Stimulated activated naive CD8-positive, alpha-beta T cell treated with anti-CD3 and anti-CD28 coated beads, Interleukin-15, Interleukin-2, amounts not matched to agents 100 ng/mL and 50 ng/mL, for 24 hours (primary cell): Measurements from ENCODE around the gene MTX1.
"Not testable (repeated sequence)": the region's sequence is repeated elsewhere in the genome, so short reads cannot be mapped to it uniquely, and the experiment has no call there.

ENCODE experiments used
- H3K27ac Mint-ChIP-seq: one replicate; pipeline ENCODE4 v1.8.0; 2021; ENCODE audit warnings: mild to moderate bottlenecking, mixed read lengths
- H3K27me3 Mint-ChIP-seq: one replicate; pipeline ENCODE4 v1.8.0; 2021; ENCODE audit warnings: mixed read lengths
- H3K36me3 Mint-ChIP-seq: one replicate; pipeline ENCODE4 v1.8.0; 2021; ENCODE audit warnings: low read depth, mixed read lengths
- H3K4me1 Mint-ChIP-seq: one replicate; pipeline ENCODE4 v1.8.0; 2021; ENCODE audit warnings: low read depth, mixed read lengths
- H3K4me3 Mint-ChIP-seq: one replicate; pipeline ENCODE4 v1.8.0; 2021; ENCODE audit warnings: mild to moderate bottlenecking, mixed read lengths
- H3K9me3 Mint-ChIP-seq: one replicate; pipeline ENCODE4 v1.8.0; 2021; ENCODE audit warnings: mixed read lengths

The MTX1 gene

DNA sequence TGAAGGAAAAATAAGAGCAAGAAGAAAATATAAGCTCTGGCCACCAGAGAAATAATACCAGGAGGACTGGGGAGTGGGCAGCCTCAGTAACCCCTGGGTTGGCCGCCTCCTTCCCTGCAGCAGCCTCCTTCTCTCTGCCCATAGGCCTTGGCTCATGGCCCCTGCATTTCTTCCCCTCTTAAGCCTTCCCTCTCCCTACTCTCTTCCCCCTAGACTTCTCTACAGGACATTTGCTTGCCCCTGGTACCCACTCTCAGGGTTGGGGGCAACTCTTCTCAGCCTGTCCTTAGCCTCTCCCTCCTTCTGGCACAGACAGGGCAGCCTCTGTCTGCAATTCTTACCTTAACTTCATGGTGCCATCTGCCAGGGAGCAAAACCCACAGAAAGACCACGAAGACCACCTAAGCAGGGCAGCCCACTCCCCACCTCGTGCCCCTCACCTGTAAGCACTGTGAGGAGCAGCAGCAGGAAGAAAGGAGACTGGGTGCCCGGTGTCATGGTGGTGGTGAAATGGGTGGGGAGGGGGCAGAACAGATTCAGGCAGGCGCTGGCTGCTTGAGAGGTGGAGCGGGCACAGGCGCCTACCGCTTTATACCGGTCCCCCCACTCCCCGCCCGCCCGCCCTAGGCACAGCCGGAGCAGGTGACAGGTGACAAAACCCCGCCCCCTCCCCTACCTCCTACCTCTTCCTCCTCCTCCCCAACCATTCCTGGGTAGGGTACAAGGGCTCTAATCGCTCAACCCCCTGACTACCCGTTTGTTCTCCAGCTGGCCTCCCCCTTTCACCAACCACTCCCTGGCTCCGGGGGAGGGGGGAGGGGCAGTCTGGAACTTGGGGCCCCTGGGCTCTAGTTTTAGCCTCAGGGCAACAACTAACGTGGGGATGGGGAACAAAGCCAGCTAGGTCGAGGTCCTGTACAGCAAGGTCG, 15.9 kb upstream of the MTX1 start:
- Mint-ChIP-seq H3K27ac (peak overlapping the region; percentile 96), H3K4me1 (peaks cover 43% of the 10 kb centered on the region), H3K36me3 (peaks cover 8% of the 10 kb centered on the region), H3K4me3 (peak overlapping the region; percentile 88), H3K27me3 (no peaks in the 10 kb centered on the region), H3K9me3 (no peaks in the 10 kb centered on the region)

DNA sequence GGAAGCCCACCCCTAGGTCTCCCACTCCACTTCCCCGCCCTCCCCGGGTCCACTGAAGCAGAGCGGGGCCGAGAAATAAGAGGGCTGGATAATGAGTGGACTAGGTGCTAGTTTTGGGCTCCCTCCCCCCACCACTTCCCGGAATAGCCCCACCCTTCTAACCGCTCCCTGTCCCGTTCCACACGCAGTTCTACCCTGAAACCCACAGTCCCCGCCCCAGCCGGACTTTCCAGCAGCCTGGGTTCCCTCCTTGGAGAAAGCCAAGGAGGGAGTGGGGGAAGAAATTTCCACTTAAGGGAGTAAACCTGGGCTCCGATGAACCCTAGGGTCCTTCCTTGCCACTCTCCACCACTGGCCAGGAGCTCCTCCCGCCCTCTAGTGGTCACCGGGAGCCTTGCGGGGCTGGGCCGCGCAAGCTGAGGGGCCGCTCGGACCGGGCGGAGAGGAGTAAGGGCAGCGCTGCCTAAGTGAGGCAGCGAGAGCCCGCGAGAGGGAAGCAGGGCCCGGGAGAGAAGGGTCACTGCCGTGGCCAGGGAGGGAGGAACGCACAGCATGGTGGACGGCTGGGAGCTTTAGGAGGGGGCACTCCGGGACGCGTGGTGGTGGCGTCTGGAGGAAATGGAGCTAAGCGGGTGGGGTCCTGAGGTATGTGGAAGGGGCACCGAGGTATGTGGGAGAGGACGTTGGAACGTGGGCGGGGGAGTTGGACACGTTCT, 15.1 kb upstream of the MTX1 start:
- Mint-ChIP-seq H3K9me3 (no peaks in the 10 kb centered on the region), H3K4me1 (peaks cover 39% of the 10 kb centered on the region), H3K4me3 (peak overlapping the region; percentile 88), H3K27ac (peak overlapping the region; percentile 96), H3K36me3 (peaks cover 10% of the 10 kb centered on the region), H3K27me3 (no peaks in the 10 kb centered on the region)

DNA sequence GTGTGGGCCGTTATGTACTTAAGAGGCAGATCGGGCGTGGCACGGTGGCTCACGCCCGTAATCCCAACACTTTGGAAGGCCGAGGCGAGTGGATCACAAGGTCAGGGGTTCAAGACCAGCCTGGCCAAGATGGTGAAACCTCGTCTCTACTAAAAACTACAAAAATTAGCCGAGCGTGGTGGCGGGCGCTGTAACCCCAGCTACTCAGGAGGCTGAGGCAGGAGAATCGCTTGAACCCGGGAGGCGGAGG, 14.6 kb upstream of the MTX1 start:
- Mint-ChIP-seq H3K4me1 (peaks cover 39% of the 10 kb centered on the region), H3K4me3 (peak overlapping the region; percentile 88), H3K36me3 (peaks cover 10% of the 10 kb centered on the region), H3K27ac (peak overlapping the region; percentile 96)
- not testable (repeated sequence) for H3K27me3 Mint-ChIP-seq, H3K9me3 Mint-ChIP-seq

DNA sequence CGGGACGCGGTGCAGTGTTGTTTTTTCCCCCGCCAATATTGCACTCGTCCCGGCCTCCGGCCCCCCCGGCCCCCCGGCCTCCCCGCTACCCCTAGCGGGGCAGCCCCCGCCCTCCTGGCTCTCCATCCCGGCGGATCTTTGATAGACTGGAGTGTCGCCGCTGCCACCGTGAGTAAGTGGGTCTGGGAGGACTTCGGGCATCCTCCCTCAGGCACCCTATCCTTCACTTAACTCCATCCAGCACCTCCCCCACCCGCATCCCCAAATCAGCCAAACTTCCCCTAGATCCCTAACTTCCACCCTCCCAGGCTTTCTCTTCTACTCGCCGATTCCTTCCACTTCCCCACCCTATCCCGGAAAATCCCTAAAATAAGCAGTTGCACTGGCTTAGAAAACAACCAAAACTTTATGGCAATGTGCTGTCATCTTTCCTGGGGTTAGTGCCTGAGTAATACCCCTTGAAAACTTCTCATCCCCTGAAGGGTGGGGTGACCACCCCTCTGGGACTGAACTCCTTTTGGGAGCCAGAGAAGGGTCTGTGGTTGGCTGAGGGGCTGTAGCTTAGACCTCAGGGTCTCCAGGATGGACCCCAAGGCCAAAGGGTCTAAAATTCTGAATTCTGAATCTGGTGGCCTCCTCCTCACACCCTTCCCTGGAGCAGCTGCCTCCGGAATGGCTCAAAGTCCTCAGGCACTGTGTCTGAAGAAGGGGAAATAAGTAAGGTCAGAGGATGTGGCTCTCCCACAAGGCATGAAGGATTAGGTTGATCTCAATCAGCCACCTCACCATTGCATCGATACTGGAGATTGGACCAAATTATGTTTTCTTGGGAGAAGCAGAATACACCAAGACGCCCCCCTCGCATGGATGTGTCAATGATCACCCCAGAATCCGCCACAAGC, 13.0 kb upstream of the MTX1 start:
- Mint-ChIP-seq H3K27me3 (no peaks in the 10 kb centered on the region), H3K9me3 (no peaks in the 10 kb centered on the region), H3K36me3 (peaks cover 10% of the 10 kb centered on the region), H3K4me3 (peak overlapping the region; percentile 88), H3K27ac (peak overlapping the region; percentile 79), H3K4me1 (peaks cover 39% of the 10 kb centered on the region)

DNA sequence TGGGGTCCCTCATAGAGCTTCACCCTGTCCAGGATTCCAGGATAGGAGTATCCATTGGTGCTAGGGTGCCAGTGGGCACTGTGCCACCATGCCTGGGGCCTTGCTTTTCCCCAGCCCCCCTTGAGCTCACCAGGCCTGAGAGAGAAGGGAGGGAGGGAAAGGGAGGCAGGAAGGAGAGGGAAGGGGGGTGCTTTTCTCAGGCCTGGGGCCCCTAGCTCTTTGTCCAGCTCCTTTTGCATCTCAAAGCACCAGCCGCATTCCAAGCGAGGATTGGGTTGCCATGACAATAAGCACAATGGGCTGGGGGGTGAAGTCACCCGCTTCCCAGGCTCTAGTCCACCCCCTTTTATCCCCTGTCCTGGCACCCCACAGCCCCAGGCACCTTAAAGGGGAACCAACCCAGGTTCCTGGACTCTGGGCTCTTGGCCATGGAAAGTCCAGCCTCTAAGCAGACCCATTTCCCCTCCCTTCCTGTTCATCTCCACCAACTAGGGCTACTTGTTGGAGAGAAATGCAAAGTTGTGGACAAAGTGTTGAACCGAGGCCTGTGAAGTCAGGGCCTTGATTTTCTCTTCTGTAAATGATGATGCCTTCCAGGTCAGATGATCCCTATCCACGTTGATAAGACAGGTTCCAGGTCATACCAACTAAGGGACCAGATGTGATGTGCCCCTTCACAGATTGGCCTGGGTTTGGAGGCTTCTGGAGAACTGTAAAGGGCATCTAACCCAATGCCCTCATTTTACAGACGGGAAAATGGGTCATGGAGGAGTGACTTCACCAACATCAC, 12.2 kb upstream of the MTX1 start:
- H3K4me1 Mint-ChIP-seq, result peaks cover 39% of the 10 kb centered on the region
- no peaks in the 10 kb centered on the region for H3K9me3 Mint-ChIP-seq
- no peaks in the 10 kb centered on the region for H3K27me3 Mint-ChIP-seq
- peak overlapping the region; percentile 79 for H3K27ac Mint-ChIP-seq
- H3K4me3 Mint-ChIP-seq, result peak overlapping the region; percentile 88
- peaks cover 10% of the 10 kb centered on the region for H3K36me3 Mint-ChIP-seq

DNA sequence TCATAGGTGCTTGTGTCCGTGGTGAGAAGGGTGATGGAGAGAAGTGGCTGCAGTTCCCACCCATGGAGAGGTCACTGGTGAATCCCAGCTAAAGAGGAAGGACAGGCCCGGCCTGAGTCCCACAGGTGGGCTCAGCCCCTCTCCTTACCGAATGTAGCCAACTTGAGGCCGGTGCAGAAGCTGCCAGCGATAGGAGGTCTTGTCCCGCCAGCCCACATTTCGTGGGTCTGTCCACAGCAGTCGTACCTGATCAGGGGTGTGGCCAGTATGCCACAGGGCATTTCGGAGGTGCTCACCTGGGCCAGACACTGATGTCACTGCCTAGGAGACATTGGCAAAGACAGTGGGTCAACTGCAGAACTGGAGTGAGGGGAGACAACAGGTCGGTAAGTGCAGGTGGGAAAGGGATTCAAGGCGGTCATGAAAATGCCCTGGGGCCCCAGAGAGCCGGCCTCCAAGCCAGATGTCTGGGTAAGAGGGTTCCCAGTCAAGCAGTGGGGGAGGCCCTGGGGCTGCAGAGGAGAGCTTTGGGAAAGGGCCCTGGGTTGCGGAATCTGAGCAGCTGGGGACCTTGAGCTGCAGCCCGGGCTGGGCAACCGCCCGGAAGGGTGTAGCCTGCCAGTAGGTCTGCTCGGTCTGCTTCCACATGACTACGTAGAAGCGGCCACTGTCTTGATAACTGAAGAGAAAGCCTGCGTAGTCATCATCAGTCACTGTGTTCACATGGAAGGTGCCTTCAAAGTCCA, 11.4 kb upstream of the MTX1 start:
- Mint-ChIP-seq H3K27ac (no peak overlapping the region), H3K9me3 (no peaks in the 10 kb centered on the region), H3K4me3 (no peak overlapping the region), H3K4me1 (peaks cover 36% of the 10 kb centered on the region), H3K27me3 (no peaks in the 10 kb centered on the region), H3K36me3 (peaks cover 10% of the 10 kb centered on the region)

DNA sequence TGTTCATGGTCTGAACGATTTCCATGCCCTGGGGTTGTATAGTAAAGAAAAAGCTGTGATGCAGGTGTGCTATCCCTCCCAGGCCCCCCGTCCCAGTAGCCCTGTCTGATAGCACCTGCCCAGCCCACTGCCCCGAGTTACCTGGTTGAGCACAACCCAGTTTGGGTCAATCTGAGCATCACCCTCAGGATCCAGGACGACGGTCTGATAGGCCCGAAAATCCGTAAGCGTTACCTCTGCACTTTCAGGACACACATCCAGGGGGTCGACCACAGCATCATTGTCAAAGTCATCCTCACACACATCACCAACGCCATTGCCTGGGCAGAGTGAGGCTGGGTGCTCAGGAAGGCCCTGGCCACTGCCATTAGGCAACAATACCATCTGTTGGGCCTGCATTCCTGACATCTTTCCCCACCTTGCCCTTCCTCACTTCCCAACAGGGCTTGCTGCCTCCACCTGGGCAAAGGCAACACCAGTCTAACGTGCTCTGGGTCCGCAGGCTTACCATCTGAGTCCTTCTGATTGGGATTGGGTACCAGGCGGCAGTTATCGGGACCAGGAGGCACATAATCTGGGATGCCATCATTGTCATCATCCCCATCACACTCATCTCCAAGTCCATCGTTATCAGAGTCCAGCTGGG, 10.5 kb upstream of the MTX1 start:
- Mint-ChIP-seq H3K36me3 (peaks cover 10% of the 10 kb centered on the region), H3K9me3 (no peaks in the 10 kb centered on the region), H3K4me3 (no peak overlapping the region), H3K27me3 (no peaks in the 10 kb centered on the region), H3K4me1 (peaks cover 30% of the 10 kb centered on the region), H3K27ac (no peak overlapping the region)

DNA sequence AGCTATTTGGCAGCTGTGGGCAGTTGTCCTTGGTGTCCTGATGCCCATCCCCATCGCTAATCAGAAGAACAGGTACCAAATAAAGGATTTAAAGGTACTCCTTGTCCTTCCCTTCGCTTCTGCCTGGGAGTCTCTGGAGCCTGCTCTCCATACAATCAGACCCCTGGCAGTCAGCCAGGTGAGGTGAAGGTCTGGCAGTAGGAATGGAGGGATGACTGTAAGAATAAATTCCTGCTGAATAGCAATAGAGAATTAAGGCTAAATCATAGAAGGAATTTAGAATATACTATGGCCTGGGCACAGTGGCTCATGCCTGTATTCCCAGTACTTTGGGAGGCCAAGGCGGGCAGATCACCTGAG, 10.0 kb upstream of the MTX1 start:
- Mint-ChIP-seq H3K9me3 (no peaks in the 10 kb centered on the region), H3K27me3 (no peaks in the 10 kb centered on the region), H3K36me3 (peaks cover 10% of the 10 kb centered on the region), H3K27ac (no peak overlapping the region), H3K4me1 (peaks cover 25% of the 10 kb centered on the region), H3K4me3 (no peak overlapping the region)

DNA sequence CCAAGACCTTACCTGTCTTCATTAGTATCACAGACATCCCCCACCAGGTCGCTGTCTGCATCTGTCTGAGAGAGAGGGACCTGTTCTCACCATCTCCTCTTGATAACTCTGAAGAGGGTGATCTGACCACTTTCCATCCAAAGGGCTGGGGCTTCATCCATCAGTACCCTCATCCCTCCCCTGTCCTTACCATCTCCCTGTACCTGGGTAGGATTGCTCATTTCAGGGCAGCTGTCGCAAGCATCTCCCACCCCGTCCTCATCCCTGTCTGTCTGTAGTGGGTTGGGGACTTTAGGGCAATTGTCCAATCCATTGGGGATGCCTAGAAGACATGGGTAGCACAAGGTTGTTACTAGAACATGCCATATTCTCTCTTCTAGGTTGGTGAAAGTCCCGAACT, 8.7 kb upstream of the MTX1 start:
- Mint-ChIP-seq H3K4me3 (no peak overlapping the region), H3K27ac (no peak overlapping the region), H3K4me1 (peaks cover 14% of the 10 kb centered on the region), H3K27me3 (no peaks in the 10 kb centered on the region), H3K9me3 (no peaks in the 10 kb centered on the region), H3K36me3 (peaks cover 10% of the 10 kb centered on the region)

DNA sequence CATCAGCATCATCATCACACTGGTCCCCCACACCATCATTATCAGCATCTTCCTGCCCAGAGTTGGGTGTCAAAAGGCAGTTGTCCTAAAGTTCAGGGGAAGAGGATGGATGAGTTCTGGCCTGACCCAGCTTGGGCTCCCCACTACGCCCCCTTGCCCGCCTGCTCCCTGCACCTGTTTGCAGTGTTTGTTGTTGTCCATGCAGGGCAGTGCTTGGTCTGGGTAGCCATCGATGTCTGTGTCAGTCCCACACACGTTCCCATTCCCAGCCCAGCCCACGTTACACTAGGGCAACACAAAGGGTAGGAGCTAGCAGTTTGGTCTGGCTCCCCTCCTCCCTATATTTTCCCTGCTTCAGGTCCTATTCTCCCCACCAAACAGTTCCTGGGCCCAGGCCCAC, 7.6 kb upstream of the MTX1 start:
- H3K36me3 Mint-ChIP-seq, result peaks cover 10% of the 10 kb centered on the region
- H3K27ac Mint-ChIP-seq, result no peak overlapping the region
- H3K27me3 Mint-ChIP-seq, result no peaks in the 10 kb centered on the region
- peaks cover 5% of the 10 kb centered on the region for H3K4me1 Mint-ChIP-seq
- no peaks in the 10 kb centered on the region for H3K9me3 Mint-ChIP-seq
- H3K4me3 Mint-ChIP-seq, result no peak overlapping the region

DNA sequence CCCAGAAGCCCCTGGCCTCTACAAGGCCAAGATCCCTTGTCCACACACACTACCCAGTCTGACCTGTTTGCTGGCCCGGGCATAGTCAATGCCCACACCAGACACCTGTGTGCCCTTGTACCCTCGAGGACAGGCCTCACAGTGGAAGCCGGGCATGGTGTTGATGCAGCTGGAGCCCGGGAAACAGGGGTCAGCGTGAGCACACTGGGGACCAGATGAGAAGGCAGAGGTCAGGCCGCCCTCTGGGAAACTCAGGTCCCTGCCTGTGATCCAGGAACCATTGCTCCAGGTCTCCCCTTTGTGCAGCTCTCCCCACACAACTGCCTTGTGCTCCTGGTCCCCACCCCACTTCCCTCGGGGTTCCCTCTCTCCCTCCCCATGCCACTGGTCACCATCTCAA, 6.3 kb upstream of the MTX1 start:
- no peak overlapping the region for H3K4me3 Mint-ChIP-seq
- no peaks in the 10 kb centered on the region for H3K27me3 Mint-ChIP-seq
- peaks cover 3% of the 10 kb centered on the region for H3K36me3 Mint-ChIP-seq
- no peak overlapping the region for H3K27ac Mint-ChIP-seq
- H3K4me1 Mint-ChIP-seq, result peaks cover 6% of the 10 kb centered on the region
- H3K9me3 Mint-ChIP-seq, result no peaks in the 10 kb centered on the region

DNA sequence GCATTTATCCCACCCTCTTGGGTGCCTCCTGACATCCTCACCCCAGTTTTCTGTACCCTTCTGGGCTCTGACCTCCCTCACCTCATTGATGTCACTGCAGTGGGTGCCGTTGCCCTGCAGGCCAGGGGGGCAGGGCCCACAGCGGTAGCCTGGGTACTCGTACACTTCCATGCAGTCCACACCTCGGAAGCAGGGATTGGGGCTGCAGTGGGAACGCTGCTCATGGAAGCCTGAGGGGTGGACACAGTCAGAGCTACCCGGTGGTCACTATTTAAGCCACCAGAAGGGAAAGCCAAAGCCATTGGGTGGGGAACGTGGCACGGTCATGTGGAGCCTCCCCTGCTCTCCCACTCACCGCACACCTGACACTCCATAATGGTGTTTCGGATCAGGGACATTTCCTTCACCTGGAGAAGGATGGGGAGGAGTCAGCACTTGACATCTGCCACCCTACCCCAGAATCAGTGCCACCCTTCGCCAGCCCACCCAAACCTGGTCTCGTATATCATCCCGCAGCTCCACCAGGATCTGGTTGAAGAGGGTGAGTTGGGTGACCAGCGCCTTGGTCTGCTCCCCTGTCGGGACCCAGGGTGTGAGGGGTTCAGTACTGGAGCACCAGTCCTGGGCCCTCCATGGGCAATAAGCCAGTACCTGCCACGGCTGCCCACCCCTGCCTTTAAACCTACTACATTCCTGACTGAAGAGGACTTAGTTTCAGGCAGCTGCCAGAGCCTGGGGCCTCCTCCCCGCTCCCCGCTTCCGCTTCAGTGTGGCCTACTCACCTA, 5.6 kb upstream of the MTX1 start:
- no peak overlapping the region for H3K4me3 Mint-ChIP-seq
- H3K36me3 Mint-ChIP-seq, result no peaks in the 10 kb centered on the region
- no peaks in the 10 kb centered on the region for H3K9me3 Mint-ChIP-seq
- H3K27me3 Mint-ChIP-seq, result no peaks in the 10 kb centered on the region
- H3K4me1 Mint-ChIP-seq, result peaks cover 11% of the 10 kb centered on the region
- no peak overlapping the region for H3K27ac Mint-ChIP-seq

DNA sequence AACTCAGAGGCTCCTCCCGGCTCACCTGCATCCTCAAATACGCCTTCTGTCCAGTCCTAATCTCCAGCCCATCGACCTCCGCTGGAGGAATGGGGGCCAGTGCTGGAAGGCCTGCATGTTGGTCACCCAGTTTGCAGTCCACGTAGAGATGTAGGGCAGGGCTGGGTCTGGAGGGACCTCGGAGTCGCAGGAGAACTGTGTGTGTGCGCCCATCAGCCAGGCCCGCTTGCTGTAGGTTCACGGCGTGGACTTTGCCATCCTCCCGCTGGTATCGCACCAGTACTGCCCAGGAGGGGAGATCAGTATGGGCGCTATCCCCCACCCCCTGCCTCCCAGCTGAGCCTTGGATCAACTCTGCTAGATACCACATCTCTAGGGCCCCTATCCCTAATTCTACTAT, 3.5 kb upstream of the MTX1 start:
- H3K27me3 Mint-ChIP-seq, result no peaks in the 10 kb centered on the region
- H3K9me3 Mint-ChIP-seq, result no peaks in the 10 kb centered on the region
- no peaks in the 10 kb centered on the region for H3K36me3 Mint-ChIP-seq
- no peak overlapping the region for H3K4me3 Mint-ChIP-seq
- H3K27ac Mint-ChIP-seq, result no peak overlapping the region
- peaks cover 24% of the 10 kb centered on the region for H3K4me1 Mint-ChIP-seq
